Measurements from ENCODE around the gene STK11IP. TPM values are rescaled to one million over a fixed set of nuclear protein-coding genes. Genes with fewer than 3 reads are reported as not detected.

Gene STK11IP
- total RNA-seq, 2 experiments from 2014 or later, result 28.7 to 28.9 TPM

- peaks cover 25% of the 10 kb centered on the region for H3K27me3 Mint-ChIP-seq
- no peaks in the 10 kb centered on the region for H3K4me1 Mint-ChIP-seq (ENCODE audit: low read depth)
- H3K9me3 Mint-ChIP-seq, result peaks cover 12% of the 10 kb centered on the region
- no peak for DNase-seq
- no peak overlapping the region for H3K4me3 Mint-ChIP-seq
- ChIA-PET POLR2A (no interaction called here), CTCF (interaction anchor here (0.8 kb wide), 1 partner anchor 20 kb away, joined by 3 read pairs; no protein-coding TSS in a partner anchor)
- H3K27ac Mint-ChIP-seq, result no peak overlapping the region
- no peaks in the 10 kb centered on the region for H3K36me3 Mint-ChIP-seq
- intact Hi-C loops (cut with micrococcal nuclease), result no loop called here
Measured at GRCh38 chr2:219661197-219661954, 63.7 kb downstream of the STK11IP start.

- intact Hi-C loops (cut with micrococcal nuclease), result no loop called here
- Mint-ChIP-seq H3K4me1 (ENCODE audit: low read depth) (no peaks in the 10 kb centered on the region), H3K9me3 (peaks cover 12% of the 10 kb centered on the region), H3K36me3 (no peaks in the 10 kb centered on the region), H3K4me3 (no peak overlapping the region), H3K27me3 (peaks cover 20% of the 10 kb centered on the region), H3K27ac (no peak overlapping the region)
- ChIA-PET CTCF (interaction anchor here (0.8 kb wide), 1 partner anchor 20 kb away, joined by 3 read pairs; no protein-coding TSS in a partner anchor), POLR2A (no interaction called here)
- DNase-seq, result no peak
Measured at GRCh38 chr2:219661955-219662395, 64.3 kb downstream of the STK11IP start.

- Mint-ChIP-seq H3K4me3 (no peak overlapping the region), H3K9me3 (peaks cover 12% of the 10 kb centered on the region), H3K27ac (no peak overlapping the region), H3K36me3 (no peaks in the 10 kb centered on the region), H3K27me3 (peaks cover 18% of the 10 kb centered on the region), H3K4me1 (ENCODE audit: low read depth) (no peaks in the 10 kb centered on the region)
- intact Hi-C loops (cut with micrococcal nuclease), result no loop called here
- ChIA-PET POLR2A (no interaction called here), CTCF (no interaction called here)
- DNase-seq, result no peak
Measured at GRCh38 chr2:219662566-219662965, 64.9 kb downstream of the STK11IP start.

- H3K27me3 Mint-ChIP-seq, result peaks cover 14% of the 10 kb centered on the region
- H3K4me1 Mint-ChIP-seq (ENCODE audit: low read depth), result no peaks in the 10 kb centered on the region
- ChIA-PET CTCF (no interaction called here), POLR2A (no interaction called here)
- H3K27ac Mint-ChIP-seq, result no peak overlapping the region
- peaks cover 12% of the 10 kb centered on the region for H3K9me3 Mint-ChIP-seq
- intact Hi-C loops (cut with micrococcal nuclease), result no loop called here
- no peak for DNase-seq
- H3K4me3 Mint-ChIP-seq, result no peak overlapping the region
- H3K36me3 Mint-ChIP-seq, result no peaks in the 10 kb centered on the region
Measured at GRCh38 chr2:219663116-219663762, 65.6 kb downstream of the STK11IP start.

- intact Hi-C loops (cut with micrococcal nuclease), result no loop called here
- no peaks in the 10 kb centered on the region for H3K36me3 Mint-ChIP-seq
- no peak overlapping the region for H3K27ac Mint-ChIP-seq
- ChIA-PET POLR2A (no interaction called here), CTCF (no interaction called here)
- H3K4me3 Mint-ChIP-seq, result no peak overlapping the region
- no peak for DNase-seq
- peaks cover 14% of the 10 kb centered on the region for H3K27me3 Mint-ChIP-seq
- peaks cover 12% of the 10 kb centered on the region for H3K9me3 Mint-ChIP-seq
- H3K4me1 Mint-ChIP-seq (ENCODE audit: low read depth), result no peaks in the 10 kb centered on the region
Measured at GRCh38 chr2:219664041-219664440, 66.4 kb downstream of the STK11IP start.

GRCh38 chr2:219664944-219665343 is 67.3 kb downstream of the STK11IP start:
- Mint-ChIP-seq H3K4me1 (ENCODE audit: low read depth) (no peaks in the 10 kb centered on the region), H3K4me3 (no peak overlapping the region), H3K27ac (no peak overlapping the region), H3K9me3 (peaks cover 12% of the 10 kb centered on the region), H3K27me3 (peaks cover 14% of the 10 kb centered on the region), H3K36me3 (no peaks in the 10 kb centered on the region)
- DNase-seq, result no peak
- POLR2A ChIA-PET, result no interaction called here
- CTCF ChIA-PET, result no interaction called here
- intact Hi-C loops (cut with micrococcal nuclease), result no loop called here

- ChIA-PET POLR2A (no interaction called here), CTCF (no interaction called here)
- Mint-ChIP-seq H3K27ac (no peak overlapping the region), H3K9me3 (peaks cover 8% of the 10 kb centered on the region), H3K4me3 (no peak overlapping the region), H3K27me3 (peaks cover 10% of the 10 kb centered on the region), H3K36me3 (no peaks in the 10 kb centered on the region), H3K4me1 (ENCODE audit: low read depth) (no peaks in the 10 kb centered on the region)
- no peak for DNase-seq
- intact Hi-C loops (cut with micrococcal nuclease), result no loop called here
Measured at GRCh38 chr2:219665926-219666325, 68.3 kb downstream of the STK11IP start.

Small RNA genes lying within 50 kb of the gene (microRNA-seq; reads per million reads assigned to microRNA genes)
- not detected for gene MIR3132 (ENCODE audit: borderline microRNAs expressed, borderline number of aligned reads, borderline replicate concordance)

Other genes with a start within 250 kb of the STK11IP start
- gene DNPEP, start 209.9 kb upstream of the STK11IP start, total RNA-seq, result 10 to 100 TPM; 71.6 to 74.2 TPM
- not detected for gene DES, start 179.5 kb upstream of the STK11IP start, total RNA-seq
- 1 to 10 TPM; 1.1 to 1.7 TPM for gene SPEG, start 163.0 kb upstream of the STK11IP start, total RNA-seq
- 10 to 100 TPM; 37.1 to 37.4 TPM for gene GMPPA, start 99.0 kb upstream of the STK11IP start, total RNA-seq
- under 1 TPM in 1 of 2 experiments, not detected in 1; 0.07 TPM for gene ASIC4, start 83.4 kb upstream of the STK11IP start, total RNA-seq
- gene CHPF, start 54.0 kb upstream of the STK11IP start, total RNA-seq, result 10 to 100 TPM; 19.9 to 21.0 TPM
- 1 to 10 TPM; 2.6 to 4.4 TPM for gene TMEM198, start 53.8 kb upstream of the STK11IP start, total RNA-seq
- gene OBSL1, start 26.3 kb upstream of the STK11IP start, total RNA-seq, result under 1 TPM; 0.83 to 0.94 TPM
- not detected for gene INHA, start 25.5 kb upstream of the STK11IP start, total RNA-seq
- not detected for gene SLC4A3, start 29.8 kb downstream of the STK11IP start, total RNA-seq

Measured in activated CD4-positive, alpha-beta memory T cell treated with anti-CD3 and anti-CD28 coated beads for 36 hours (primary cell).